Esophagus muscularis mucosa (tissue), 4 donors: Measurements from ENCODE around the gene TUBA3E.
"Not testable (repeated sequence)": the region's sequence is repeated elsewhere in the genome, so short reads cannot be mapped to it uniquely, and the experiment has no call there.

Source experiments
- CTCF ChIP-seq, 3 experiments: fragments of 200-600 bp in 2 of 3; fragments of 450-650 bp in 1 of 3; sonication (generic) in 2 of 3; IDR thresholded peaks; one replicate each; pipeline ENCODE4 v1.5.1; 2017 to 2019; ENCODE audit warnings: antibody characterized with exemption in 3 of 3, mild to moderate bottlenecking in 2 of 3, moderate library complexity in 1 of 3
- EP300 ChIP-seq: sonication (generic); formaldehyde crosslinking; IDR thresholded peaks from one replicate; pipeline ENCODE4 v1.6.1; 2017; ENCODE audit warnings: antibody characterized with exemption
- POLR2A ChIP-seq: fragments of 450-650 bp; IDR thresholded peaks from one replicate; pipeline ENCODE4 v1.6.1; 2017; ENCODE audit warnings: antibody characterized with exemption, moderate library complexity, mild to moderate bottlenecking, low read depth
- POLR2AphosphoS5 ChIP-seq, 2 donors: sonication (generic); formaldehyde crosslinking; IDR thresholded peaks; one replicate each; pipeline ENCODE4 v1.6.1; 2017; ENCODE audit warnings: antibody characterized with exemption in 2 of 2

GRCh38 chr2:130153721-130154422 is 44.4 kb downstream of the TUBA3E start:
- TF ChIP-seq CTCF (IDR thresholded peaks at IDR 0.05); POLR2A; POLR2AphosphoS5 (IDR thresholded peaks at IDR 0.05); EP300: not testable (repeated sequence)
